Sigmoid colon (tissue), 4 donors: ENCODE data around the gene SEMA4A.

Source experiments
- CTCF ChIP-seq, 4 experiments: fragments of 450-650 bp in 3 of 4; fragments of 200-600 bp in 1 of 4; IDR thresholded peaks; one replicate each; pipeline ENCODE4 v1.5.1; 2016 to 2019; ENCODE audit warnings: antibody characterized with exemption in 4 of 4, mild to moderate bottlenecking in 3 of 4, moderate library complexity in 2 of 4
- POLR2A ChIP-seq, 2 donors: fragments of 450-650 bp; IDR thresholded peaks; one replicate each; pipeline ENCODE4 v1.6.1; 2016; ENCODE audit warnings: antibody characterized with exemption in 2 of 2, mild to moderate bottlenecking in 2 of 2, moderate library complexity in 2 of 2
- POLR2AphosphoS5 ChIP-seq, 4 donors: sonication (generic); formaldehyde crosslinking; IDR thresholded peaks; one replicate each; pipeline ENCODE4 v1.6.1; 2017; ENCODE audit warnings: antibody characterized with exemption in 4 of 4

DNA sequence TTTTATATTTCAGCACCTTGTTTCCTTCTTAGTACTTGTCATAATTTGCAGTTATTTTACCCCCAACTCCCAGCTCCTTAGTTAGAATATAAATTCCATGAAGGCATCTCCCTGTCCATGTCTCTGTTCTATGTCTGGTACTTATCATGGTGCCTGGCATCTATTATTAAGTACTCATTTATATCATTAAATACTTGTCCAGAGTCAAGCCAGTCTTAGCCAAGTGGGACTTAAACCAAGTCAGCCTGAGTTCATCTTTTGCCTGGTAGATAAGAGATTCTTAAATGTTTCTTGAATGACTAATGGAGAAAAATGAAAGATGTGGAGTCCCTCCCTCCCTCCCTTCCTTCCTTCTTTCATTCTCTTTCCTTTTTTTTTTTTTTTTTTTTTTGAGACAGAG is 49.9 kb downstream of the SEMA4A start:
- no peak for TF ChIP-seq POLR2A (IDR thresholded peaks at IDR 0.05)
- TF ChIP-seq CTCF (IDR thresholded peaks at IDR 0.05) = no peak
- peak in 2 of 4 donors; percentile 70 to 74 for TF ChIP-seq POLR2AphosphoS5 (IDR thresholded peaks at IDR 0.05)
